Mucosa of gallbladder (tissue), 1 donor: Measurements from ENCODE around the gene MAB21L3. TPM values are rescaled to one million over a fixed set of nuclear protein-coding genes. Genes with fewer than 3 reads are reported as not detected.
A peak's percentile ranks its signal among the peaks of the same experiment; 100 is the strongest.

Experiments
- DNase-seq: peaks from one replicate; pipeline ENCODE4 v3.0.0-alpha.2; 2020; ENCODE audit warnings: low spot score
- total RNA-seq: library from RNA; stranded (reverse); gene quantifications from one replicate; pipeline ENCODE4 v1.2.1, GENCODE V29; 2021
- donor health status: DM: no; HTN: no; CAD: no.

Gene MAB21L3
- total RNA-seq, 1 donor from 2014 or later = not detected

- DNase-seq = no peak
Observed at GRCh38 chr1:116111524-116112021, 374 bp downstream of the MAB21L3 start.

GRCh38 chr1:116112388-116113140 lies 1.4 kb downstream of the MAB21L3 start:
- DNase-seq = no peak

DNA sequence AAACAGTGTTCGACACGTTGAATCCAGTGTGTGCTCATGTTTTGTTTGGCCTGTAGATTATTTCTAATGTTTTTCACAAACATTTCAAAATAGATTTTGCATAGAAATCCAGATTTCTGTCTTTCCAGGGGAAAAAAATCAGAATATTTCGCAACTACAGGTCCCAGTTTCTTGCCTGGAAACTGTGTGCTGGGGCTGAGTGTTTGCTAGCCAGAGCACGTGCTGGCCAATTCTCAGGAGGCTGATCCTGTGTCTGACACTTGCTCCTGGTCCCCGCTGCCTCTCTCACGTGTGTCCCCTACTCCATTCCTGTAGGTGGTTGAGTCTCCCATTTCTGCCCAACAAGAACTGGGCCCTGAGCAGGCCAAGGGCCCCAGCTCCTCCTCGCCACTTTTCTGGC lies 2.4 kb downstream of the MAB21L3 start:
- DNase-seq = no peak

DNA sequence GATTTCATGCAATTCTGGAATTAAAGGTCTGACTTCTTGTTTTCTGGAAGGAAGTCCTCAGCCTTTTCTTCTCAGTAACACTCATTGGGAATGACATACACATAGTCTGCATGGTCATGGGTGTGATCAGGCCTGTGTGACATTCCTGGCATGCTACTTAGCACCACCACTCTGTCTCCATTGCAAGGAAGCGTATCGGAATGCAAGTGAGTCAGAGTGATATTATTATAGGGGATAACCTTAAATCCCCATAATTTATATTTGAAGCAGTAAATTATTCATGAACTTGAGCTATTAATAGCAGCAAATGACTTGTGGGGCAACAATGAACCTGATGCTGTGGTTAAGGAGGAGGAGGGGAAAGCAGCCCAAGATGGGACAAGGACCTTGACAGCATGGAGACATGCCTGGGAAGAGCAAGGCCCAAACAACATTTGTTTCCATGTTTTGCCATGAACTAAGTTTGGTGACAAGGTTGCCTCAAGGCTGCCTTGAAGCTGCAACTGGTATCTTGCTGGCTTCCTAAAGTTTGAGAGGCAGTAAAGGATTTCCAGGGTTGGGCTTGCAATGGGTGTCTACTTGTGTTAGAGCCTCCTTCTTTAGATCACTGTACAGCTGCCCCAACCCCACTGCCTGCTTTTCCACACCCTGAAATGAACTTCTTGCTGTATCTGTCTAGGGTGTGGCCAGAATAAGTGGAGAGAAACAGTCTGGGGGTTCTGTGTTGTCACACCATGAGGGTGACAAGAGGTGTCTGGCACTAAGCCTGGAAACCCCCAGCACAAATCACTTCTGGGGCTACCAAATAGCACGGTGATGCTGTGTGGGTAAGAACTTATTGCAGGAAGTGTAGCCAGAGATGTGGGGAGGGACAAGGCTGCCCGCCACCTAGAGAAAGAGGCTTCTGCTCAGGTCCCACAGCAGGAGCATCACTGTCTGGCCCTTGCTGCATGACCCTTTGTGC lies 4.6 kb downstream of the MAB21L3 start:
- DNase-seq = no peak

DNA sequence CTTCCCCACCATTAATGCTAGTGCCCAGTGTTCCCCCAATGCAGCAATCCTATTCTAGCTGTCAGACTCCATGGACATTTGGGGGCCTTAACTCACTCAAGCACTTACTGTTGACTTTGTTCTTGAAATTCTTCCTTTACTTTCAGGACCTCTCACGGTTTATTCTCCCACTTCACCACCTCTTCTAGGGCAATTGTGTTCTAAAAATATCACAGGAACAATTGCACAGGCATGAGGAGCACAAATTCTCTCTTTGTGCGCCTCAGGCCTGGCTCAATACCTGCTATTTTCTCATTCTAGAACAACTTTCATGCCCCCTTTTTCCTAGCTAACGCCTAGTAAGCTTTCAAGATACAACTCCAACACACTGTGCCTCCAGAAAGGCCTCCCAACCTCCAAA lies 7.3 kb downstream of the MAB21L3 start:
- DNase-seq = no peak

GRCh38 chr1:116119876-116120275 lies 8.7 kb downstream of the MAB21L3 start:
- DNase-seq = no peak

GRCh38 chr1:116122955-116123757 lies 12.0 kb downstream of the MAB21L3 start:
- DNase-seq = peak; percentile 70

DNA sequence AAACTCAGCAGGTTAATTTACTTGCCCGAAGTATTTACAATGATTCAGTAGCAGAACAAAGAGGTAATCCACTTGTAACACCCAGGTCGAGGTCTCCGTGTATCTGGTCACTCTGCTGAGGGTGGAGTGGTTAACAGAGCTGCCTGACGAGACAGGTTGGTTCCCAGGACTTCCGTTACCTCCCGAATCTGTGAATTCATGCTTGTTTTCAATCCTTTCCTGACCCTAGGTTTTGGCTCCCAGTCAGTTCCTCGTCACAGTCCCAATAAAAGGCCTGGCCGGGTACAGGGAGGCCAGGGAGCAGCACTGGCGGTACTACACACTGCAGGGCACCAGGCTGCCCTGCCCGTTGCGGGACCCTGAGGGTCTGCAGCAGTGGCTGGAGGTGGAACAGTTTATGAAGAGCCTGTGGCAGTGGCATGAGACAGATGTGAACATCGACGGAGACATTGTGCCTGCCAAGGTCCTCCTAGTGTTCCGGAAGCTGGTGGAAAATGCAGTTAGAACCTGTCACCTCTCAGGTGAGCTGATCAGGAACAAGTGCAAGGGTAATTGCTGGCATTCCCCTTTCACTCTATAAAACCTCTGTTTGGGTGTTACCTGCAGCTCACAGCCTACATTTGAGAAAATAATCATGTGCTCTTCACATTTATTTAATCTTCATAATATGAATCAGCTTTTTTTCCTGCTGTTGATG lies 12.8 kb downstream of the MAB21L3 start:
- no peak for DNase-seq

DNA sequence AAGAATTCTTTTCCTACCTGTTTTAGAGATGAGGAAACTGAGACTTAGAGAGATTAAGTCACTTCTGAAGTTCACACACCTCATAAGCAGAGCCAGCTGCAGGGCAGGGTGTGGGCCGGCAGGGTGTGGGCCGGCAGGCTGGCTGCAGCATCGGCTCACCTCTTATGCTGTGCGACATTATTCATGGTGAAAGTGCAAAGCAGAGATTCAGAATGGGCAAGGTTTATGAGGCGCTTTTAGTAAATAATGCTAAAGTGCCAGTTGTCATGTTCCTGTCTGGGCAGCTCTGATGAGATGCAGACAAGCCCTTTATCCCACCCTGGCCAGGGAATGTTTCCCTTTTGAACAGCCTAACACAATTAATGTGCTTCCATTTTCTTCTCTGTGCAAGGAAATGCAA lies 14.6 kb downstream of the MAB21L3 start:
- DNase-seq = no peak

DNA sequence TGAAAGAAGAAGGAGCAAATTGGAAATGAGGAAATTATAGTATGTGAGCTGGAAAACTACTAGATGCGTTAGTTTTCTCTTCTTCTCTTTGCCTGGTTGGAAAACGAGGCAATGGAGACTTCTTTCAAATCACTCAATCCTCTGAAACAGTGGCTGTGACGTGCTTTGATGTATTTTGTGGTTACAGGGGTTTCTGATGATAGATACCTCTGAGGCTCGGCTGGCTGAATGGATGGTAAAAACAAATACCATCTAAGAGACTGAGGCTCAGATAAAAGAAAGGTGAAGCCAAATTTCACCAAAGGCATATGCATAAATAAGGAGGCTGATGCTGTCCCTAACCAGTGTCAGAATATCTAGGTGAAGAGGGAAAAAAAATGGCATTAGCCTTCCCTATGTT lies 15.1 kb downstream of the MAB21L3 start:
- no peak for DNase-seq

DNA sequence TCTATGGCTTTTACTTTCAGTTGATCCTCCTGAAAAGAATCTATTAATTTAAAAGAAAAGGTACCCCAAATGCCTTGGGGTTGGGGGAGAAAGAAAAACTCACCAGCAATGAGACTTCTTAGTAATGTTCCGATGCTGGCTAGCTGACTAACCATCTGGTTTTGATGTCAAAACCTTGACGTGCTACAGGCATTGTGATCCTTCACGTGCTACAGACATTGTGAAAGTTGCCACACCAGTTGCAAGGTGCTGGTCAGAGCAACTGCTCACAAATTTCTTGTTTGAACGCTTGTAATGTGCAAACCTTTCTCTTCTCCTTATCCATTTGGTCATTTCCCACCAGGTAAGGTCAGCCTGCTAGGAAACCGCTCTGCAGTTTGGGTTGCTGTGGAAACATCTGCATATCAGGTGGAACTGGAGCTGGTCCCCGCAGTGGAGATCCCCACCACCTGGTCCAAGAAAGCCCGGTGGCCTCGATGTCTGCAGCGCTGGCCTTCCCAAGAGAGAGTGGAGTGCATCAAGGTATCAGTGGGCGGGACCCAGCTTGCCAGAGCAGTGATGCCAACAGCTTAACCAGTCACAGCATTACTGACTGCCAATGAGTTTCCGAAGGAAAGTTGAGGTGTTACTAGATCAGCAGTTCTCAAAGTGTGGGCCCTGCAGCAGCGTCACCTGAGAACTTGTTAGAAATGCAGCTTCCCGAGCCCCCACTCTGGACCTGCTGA lies 16.1 kb downstream of the MAB21L3 start:
- no peak for DNase-seq

DNA sequence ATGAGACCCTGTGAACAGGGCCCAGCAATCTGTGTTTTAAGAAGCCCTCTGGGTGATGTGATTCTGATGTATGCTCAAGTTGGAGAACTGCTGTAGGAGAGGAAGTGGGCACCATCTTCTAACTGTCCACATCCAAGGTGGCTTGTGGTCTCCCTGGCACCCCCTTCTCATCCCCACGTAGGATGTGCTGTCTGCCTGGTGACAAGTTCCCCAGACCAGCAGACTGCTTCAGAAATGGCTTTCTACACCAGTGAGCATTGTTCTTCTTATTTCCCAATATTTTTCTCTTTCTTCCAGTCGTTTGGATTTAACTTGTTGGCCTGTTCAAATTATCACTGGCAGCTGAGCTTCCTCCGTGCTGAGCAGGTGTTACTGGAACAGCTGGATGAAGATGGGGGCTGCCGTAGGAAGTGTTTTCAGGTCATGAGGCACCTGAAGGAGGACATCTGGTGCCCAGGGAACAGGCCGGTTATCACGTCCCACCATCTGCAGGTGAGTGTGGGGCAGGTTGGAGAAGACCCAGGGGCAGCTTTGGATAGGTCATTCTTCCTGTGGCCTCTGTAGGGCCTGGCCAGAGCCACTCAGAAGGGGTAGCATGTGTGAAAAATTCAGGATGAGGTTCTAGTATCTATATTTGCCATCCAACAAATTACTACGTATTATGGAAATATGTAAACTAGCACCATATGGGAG lies 16.8 kb downstream of the MAB21L3 start:
- no peak for DNase-seq

DNA sequence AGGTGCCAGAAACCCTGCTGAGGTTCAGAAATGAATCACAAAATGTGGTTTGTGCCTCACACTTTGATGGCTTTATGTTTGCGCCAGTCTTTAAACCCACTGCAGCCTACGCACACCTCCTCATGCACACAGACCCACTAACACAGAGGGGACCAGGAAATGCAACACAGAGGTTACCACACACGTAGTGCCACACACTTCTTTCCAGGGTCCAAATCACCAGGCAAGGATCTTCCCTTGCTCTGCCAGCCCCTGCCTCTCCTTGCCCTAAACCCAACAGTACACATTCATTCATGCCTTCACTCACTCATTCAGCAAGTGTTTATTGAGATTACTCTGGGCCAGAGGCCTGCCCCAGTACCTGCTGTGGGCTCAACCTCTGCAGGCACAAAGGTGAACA lies 17.5 kb downstream of the MAB21L3 start:
- DNase-seq = no peak

GRCh38 chr1:116129537-116129936 lies 18.3 kb downstream of the MAB21L3 start:
- no peak for DNase-seq

DNA sequence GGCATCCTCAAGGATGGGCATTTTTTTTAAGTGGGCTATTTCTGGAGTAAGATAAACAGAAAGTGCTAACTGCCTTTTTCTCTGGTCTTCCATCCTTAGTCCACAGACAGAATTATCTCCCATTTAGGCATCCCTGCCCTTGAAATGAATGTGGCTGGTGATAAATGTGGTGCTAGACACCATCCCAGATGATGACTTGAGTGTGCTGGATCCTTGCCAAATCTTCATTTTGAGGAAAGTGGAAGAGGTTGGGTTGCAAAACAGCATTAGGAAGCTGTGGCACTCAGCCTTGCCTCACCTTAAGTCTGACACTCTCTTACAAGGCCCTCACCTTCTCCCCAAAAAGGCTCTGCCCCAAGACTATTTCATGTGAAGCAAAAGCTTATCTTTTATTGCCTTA lies 19.2 kb downstream of the MAB21L3 start:
- DNase-seq = no peak

DNA sequence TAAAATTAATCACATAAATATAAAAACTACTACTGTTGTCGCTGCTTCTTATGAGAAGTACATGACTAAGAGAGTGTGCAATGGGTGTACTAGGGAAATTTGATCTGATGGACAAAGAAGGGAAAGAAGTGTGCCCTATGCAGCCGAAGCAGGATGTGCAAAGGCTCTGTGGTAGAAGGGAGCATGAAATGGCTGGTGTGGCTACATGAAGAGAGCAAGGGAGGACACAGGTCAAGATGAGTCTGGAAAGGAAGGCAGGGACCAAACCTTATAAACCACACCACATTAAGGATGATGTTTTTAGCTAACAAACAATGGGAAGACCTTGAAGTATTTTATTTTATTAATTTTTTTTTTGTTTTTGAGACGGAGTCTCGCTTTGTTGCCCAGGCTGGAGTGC lies 20.0 kb downstream of the MAB21L3 start:
- DNase-seq = no peak

DNA sequence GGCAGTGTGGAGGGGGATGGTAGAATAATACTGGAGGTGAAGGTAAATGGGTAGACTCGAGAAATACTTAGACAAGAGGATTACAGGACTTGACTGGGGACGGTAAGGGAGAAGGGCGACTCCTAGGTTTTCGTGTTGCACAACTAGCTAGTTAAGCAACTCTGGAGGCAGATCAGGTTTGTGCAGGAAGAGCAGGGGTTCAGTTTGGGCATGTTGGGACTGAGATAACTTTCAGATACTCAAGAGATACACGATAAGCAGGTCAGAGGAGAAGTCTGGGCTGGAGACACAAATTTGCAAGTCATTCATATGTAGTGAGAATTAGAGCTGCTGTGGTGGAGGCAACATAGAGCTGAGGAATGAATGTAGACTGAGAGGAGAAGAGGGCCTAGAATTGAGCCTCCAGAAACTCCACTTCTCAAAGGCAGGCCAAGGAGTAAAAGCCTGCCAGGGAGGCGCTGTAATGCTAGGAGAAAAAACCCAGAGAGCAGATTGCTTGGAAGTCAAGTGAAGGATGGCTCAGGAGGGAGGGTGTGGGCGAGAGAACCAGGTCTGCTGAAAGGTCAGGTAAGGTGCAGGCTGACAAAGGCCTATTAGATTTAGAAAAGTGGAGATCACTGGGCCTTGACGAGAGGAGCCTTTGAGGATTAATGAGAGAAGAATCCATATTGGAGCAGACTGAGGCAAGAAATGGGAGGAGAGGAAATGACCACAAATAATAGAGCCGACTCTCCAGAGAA lies 20.8 kb downstream of the MAB21L3 start:
- DNase-seq = no peak

DNA sequence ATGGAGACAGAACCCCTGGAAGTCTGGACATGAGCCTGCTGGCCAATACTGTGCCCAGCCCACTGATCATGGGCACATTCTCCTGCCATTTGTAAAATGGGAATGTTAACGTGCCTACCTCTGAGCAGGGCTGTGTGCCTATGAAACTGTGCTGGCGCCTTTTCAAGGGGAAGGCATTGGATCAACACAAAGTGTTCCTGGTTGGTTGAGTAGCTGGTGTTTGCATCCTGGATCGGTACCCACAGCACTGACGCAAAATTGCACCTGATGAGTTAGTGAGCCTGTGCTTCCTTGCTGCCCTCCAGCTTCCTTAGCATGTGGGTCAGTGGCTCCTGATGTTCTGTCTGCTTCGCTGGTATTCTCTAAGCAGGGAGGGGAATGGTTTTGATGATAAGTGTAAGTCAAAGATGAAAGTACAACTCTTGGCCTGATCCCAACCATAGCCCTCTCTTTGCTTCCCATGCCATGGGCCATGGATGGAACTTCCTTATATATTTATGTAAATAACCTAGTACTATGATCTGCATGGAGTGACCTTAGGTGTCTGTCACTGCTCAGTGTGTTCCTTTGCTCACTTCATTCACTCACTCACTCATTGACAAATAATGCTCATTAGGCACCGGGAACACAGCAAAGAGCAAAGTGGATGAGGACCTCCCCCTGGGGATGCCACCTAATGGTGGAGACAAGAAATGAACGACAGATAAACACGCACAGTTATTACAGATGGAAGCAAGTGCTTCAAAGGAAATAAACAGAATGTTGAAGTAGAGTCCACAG lies 22.7 kb downstream of the MAB21L3 start:
- DNase-seq = no peak

DNA sequence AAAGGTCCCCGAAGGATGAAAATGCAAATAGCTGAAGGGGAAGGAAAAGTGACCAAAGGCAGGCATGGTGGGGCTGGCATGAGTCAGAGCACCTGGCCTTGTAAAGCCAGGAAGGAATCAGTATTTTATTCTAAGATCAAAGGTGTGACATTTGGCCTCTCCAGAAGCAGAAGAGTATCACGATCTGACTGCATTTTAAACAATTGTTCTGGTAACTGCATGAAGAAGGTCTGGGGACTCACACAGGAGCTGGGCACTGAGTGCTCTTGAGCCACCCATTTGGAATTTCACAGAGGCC lies 23.2 kb downstream of the MAB21L3 start:
- no peak for DNase-seq
